ENCODE results near the gene INTS1. TPM values are rescaled to one million over a fixed set of nuclear protein-coding genes. Genes with fewer than 3 reads are reported as not detected.

INTS1 gene
- total RNA-seq, 1 experiment from 2014 or later = 122 TPM

- Mint-ChIP-seq H3K27ac (ENCODE audit: unreplicated experiment) (no peak overlapping the region), H3K4me1 (ENCODE audit: low read depth, unreplicated experiment) (no peaks in the 10 kb centered on the region), H3K27me3 (ENCODE audit: insufficient read depth, unreplicated experiment) (no peaks in the 10 kb centered on the region), H3K9me3 (ENCODE audit: unreplicated experiment) (no peaks in the 10 kb centered on the region), H3K36me3 (ENCODE audit: insufficient read depth, unreplicated experiment) (peaks cover 42% of the 10 kb centered on the region), H3K4me3 (ENCODE audit: unreplicated experiment) (no peak overlapping the region)
- TF ChIP-seq, protein P1, sequence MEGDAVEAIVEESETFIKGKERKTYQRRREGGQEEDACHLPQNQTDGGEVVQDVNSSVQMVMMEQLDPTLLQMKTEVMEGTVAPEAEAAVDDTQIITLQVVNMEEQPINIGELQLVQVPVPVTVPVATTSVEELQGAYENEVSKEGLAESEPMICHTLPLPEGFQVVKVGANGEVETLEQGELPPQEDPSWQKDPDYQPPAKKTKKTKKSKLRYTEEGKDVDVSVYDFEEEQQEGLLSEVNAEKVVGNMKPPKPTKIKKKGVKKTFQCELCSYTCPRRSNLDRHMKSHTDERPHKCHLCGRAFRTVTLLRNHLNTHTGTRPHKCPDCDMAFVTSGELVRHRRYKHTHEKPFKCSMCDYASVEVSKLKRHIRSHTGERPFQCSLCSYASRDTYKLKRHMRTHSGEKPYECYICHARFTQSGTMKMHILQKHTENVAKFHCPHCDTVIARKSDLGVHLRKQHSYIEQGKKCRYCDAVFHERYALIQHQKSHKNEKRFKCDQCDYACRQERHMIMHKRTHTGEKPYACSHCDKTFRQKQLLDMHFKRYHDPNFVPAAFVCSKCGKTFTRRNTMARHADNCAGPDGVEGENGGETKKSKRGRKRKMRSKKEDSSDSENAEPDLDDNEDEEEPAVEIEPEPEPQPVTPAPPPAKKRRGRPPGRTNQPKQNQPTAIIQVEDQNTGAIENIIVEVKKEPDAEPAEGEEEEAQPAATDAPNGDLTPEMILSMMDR (IDR thresholded peaks at IDR 0.05; ENCODE audit: insufficient read depth in 1 of 2, low read depth in 1 of 2, low read length in 1 of 2, severe bottlenecking in 1 of 2, unreplicated experiment in 1 of 2) = no peak
- intact Hi-C loops (cut with micrococcal nuclease; ENCODE audit: unreplicated experiment) = no loop called here
- CTCF ChIA-PET = no interaction called here
- no TSS peak for BruUV-seq (replicated peaks)
- POLR2A ChIA-PET = no interaction called here
- no peaks in the 10 kb centered on the region; the same call in 1 of the 2 replicates for H3K36me3 ChIP-seq (ENCODE audit: control insufficient read depth, insufficient read depth, low read length)
- no peaks in the 10 kb centered on the region for H3K9me3 ChIP-seq
- H3K27me3 ChIP-seq (replicated peaks; ENCODE audit: control insufficient read depth, insufficient read depth, low read length) = no peaks in the 10 kb centered on the region
- H3K4me3 ChIP-seq (ENCODE audit: low read depth, low read length) = no peak overlapping the region
- no peak for DNase-seq
- H3K4me1 ChIP-seq = peaks cover 3% of the 10 kb centered on the region; the same call in 1 of the 2 replicates
Observed at GRCh38 chr7:1476859-1477258, 27.3 kb downstream of the INTS1 start.

GRCh38 chr7:1475991-1476390 is 28.2 kb downstream of the INTS1 start:
- Histone ChIP-seq H3K4me3 (ENCODE audit: low read depth, low read length) (no peak overlapping the region), H3K36me3 (ENCODE audit: control insufficient read depth, insufficient read depth, low read length) (no peaks in the 10 kb centered on the region; the same call in 1 of the 2 replicates), H3K27me3 (replicated peaks; ENCODE audit: control insufficient read depth, insufficient read depth, low read length) (no peaks in the 10 kb centered on the region), H3K4me1 (peaks cover 3% of the 10 kb centered on the region; the same call in 1 of the 2 replicates), H3K9me3 (no peaks in the 10 kb centered on the region)
- ChIA-PET CTCF (no interaction called here), POLR2A (no interaction called here)
- Mint-ChIP-seq H3K4me3 (ENCODE audit: unreplicated experiment) (no peak overlapping the region), H3K36me3 (ENCODE audit: insufficient read depth, unreplicated experiment) (peaks cover 44% of the 10 kb centered on the region), H3K9me3 (ENCODE audit: unreplicated experiment) (no peaks in the 10 kb centered on the region), H3K27me3 (ENCODE audit: insufficient read depth, unreplicated experiment) (no peaks in the 10 kb centered on the region), H3K4me1 (ENCODE audit: low read depth, unreplicated experiment) (no peaks in the 10 kb centered on the region), H3K27ac (ENCODE audit: unreplicated experiment) (no peak overlapping the region)
- TF ChIP-seq, protein P1 (IDR thresholded peaks at IDR 0.05; ENCODE audit: insufficient read depth in 1 of 2, low read depth in 1 of 2, low read length in 1 of 2, severe bottlenecking in 1 of 2, unreplicated experiment in 1 of 2) = no peak
- BruUV-seq (replicated peaks) = no TSS peak
- DNase-seq = no peak
- intact Hi-C loops (cut with micrococcal nuclease; ENCODE audit: unreplicated experiment) = no loop called here

DNA sequence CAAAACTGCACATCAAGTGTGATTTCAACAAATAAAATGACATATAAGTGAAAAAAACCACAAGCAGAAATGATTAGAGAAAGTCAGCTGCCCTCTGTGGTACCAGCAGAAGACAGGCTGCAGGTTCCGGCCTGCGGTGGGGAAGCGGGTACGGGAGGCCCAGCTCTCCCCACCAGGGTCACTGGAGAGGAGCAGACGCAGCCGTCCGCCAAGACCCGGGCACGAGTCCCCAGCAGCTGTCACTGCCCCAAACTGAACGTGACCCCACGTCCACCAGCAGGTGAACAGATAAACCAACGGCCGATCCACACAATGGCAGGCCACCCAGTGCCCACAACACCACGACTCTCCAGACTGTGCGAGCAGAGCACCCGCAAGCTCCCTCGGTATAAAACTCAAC is 28.8 kb downstream of the INTS1 start:
- Mint-ChIP-seq H3K4me3 (ENCODE audit: unreplicated experiment) (no peak overlapping the region), H3K36me3 (ENCODE audit: insufficient read depth, unreplicated experiment) (peaks cover 42% of the 10 kb centered on the region), H3K4me1 (ENCODE audit: low read depth, unreplicated experiment) (no peaks in the 10 kb centered on the region), H3K27me3 (ENCODE audit: insufficient read depth, unreplicated experiment) (no peaks in the 10 kb centered on the region), H3K9me3 (ENCODE audit: unreplicated experiment) (no peaks in the 10 kb centered on the region), H3K27ac (ENCODE audit: unreplicated experiment) (no peak overlapping the region)
- POLR2A ChIA-PET = no interaction called here
- H3K4me1 ChIP-seq = peaks cover 3% of the 10 kb centered on the region; the same call in 1 of the 2 replicates
- no TSS peak for BruUV-seq (replicated peaks)
- H3K27me3 ChIP-seq (replicated peaks; ENCODE audit: control insufficient read depth, insufficient read depth, low read length) = no peaks in the 10 kb centered on the region
- H3K4me3 ChIP-seq (ENCODE audit: low read depth, low read length) = no peak overlapping the region
- intact Hi-C loops (cut with micrococcal nuclease; ENCODE audit: unreplicated experiment) = no loop called here
- TF ChIP-seq, protein P1 (IDR thresholded peaks at IDR 0.05; ENCODE audit: insufficient read depth in 1 of 2, low read depth in 1 of 2, low read length in 1 of 2, severe bottlenecking in 1 of 2, unreplicated experiment in 1 of 2) = no peak
- CTCF ChIA-PET = interaction anchor here (1.1 kb wide), 1 partner anchor 9 kb away, joined by 3 read pairs; no protein-coding TSS in a partner anchor
- no peaks in the 10 kb centered on the region for H3K9me3 ChIP-seq
- H3K36me3 ChIP-seq (ENCODE audit: control insufficient read depth, insufficient read depth, low read length) = no peaks in the 10 kb centered on the region; the same call in 1 of the 2 replicates
- no peak for DNase-seq
